HEK293 (cell line): ENCODE data around the gene SLC35C1.

ENCODE experiments used
- CTCF ChIA-PET: fragments of 350-600 bp; formaldehyde crosslinking; extraction: SDS; loops from one replicate; lab custom pipeline; 2021; ENCODE audit warnings: antibody characterized with exemption; lab: Yijun Ruan, JAX
- POLR2A ChIA-PET: fragments of 300-600 bp; formaldehyde crosslinking; extraction: SDS; loops from one replicate; lab custom pipeline; 2020; ENCODE audit warnings: antibody characterized with exemption, inconsistent platforms; lab: Yijun Ruan, JAX
- H3K27ac ChIP-seq: fragments of 200-500 bp; sonication (Bioruptor generic); 2 replicates; pipeline ENCODE4 v1.5.1; 2014; ENCODE audit warnings: low read depth, low read length, control low read depth, inconsistent platforms; ENCODE audit errors: extremely low read depth
- H3K36me3 ChIP-seq, 2 experiments: fragments of 200-500 bp in 1 of 2; sonication (Bioruptor generic) in 1 of 2; 1 replicate in 1 of 2; 2 replicates in 1 of 2; pipeline ENCODE4 v1.5.1; 2014 to 2017; ENCODE audit warnings: inconsistent platforms in 2 of 2, low read length in 2 of 2; ENCODE audit not compliant: control insufficient read depth in 2 of 2, insufficient read depth in 1 of 2
- H3K4me1 ChIP-seq: fragments of 200-500 bp; sonication (Bioruptor generic); 2 replicates; pipeline ENCODE4 v1.5.1; 2014; ENCODE audit warnings: mild to moderate bottlenecking, low read length, inconsistent platforms; ENCODE audit not compliant: control insufficient read depth, insufficient read depth
- H3K4me3 ChIP-seq: 2 replicates; pipeline ENCODE4 v1.5.1; 2011; ENCODE audit warnings: low read depth, mild to moderate bottlenecking, control low read depth, low read length, moderate library complexity
- H3K9me3 ChIP-seq: fragments of 200-500 bp; sonication (Bioruptor generic); 2 replicates; pipeline ENCODE4 v1.5.1; 2014; ENCODE audit warnings: low read depth, low read length, inconsistent platforms; ENCODE audit not compliant: control insufficient read depth, insufficient read depth
- BCL11B ChIP-seq: fragments of 450-650 bp; formaldehyde crosslinking; IDR thresholded peaks from 2 replicates; pipeline ENCODE4 v1.5.1; 2016; ENCODE audit warnings: low read depth, missing biosample characterization, missing genetic modification characterization
- BCL6B ChIP-seq: fragments of 450-650 bp; formaldehyde crosslinking; IDR thresholded peaks from 2 replicates; pipeline ENCODE4 v1.5.1; 2017; ENCODE audit warnings: missing biosample characterization, missing genetic modification characterization
- HIC1 ChIP-seq: fragments of 450-650 bp; formaldehyde crosslinking; IDR thresholded peaks from 2 replicates; pipeline ENCODE4 v1.5.1; 2016; ENCODE audit warnings: missing biosample characterization, missing genetic modification characterization
- KLF7 ChIP-seq: fragments of 450-650 bp; formaldehyde crosslinking; IDR thresholded peaks from 2 replicates; pipeline ENCODE4 v1.5.1; 2016; ENCODE audit warnings: missing biosample characterization, missing genetic modification characterization, borderline replicate concordance
- PATZ1 ChIP-seq: fragments of 450-650 bp; formaldehyde crosslinking; IDR thresholded peaks from 2 replicates; pipeline ENCODE4 v1.5.1; 2016; ENCODE audit warnings: missing biosample characterization, missing genetic modification characterization
- SCRT2 ChIP-seq: fragments of 450-650 bp; formaldehyde crosslinking; IDR thresholded peaks from 2 replicates; pipeline ENCODE4 v1.5.1; 2016; ENCODE audit warnings: missing biosample characterization, missing genetic modification characterization
- ZNF146 ChIP-seq: fragments of 450-650 bp; formaldehyde crosslinking; IDR thresholded peaks from 2 replicates; pipeline ENCODE4 v1.5.1; 2016; ENCODE audit warnings: missing biosample characterization, missing genetic modification characterization
- ZNF24 ChIP-seq: fragments of 450-650 bp; formaldehyde crosslinking; IDR thresholded peaks from 2 replicates; pipeline ENCODE4 v1.5.1; 2016; ENCODE audit warnings: missing biosample characterization, missing genetic modification characterization
- ZNF324 ChIP-seq: fragments of 450-650 bp; formaldehyde crosslinking; IDR thresholded peaks from 2 replicates; pipeline ENCODE4 v1.5.1; 2016; ENCODE audit warnings: missing biosample characterization, missing genetic modification characterization
- ZNF416 ChIP-seq: fragments of 450-650 bp; formaldehyde crosslinking; IDR thresholded peaks from 2 replicates; pipeline ENCODE4 v1.5.1; 2016; ENCODE audit warnings: missing biosample characterization, missing genetic modification characterization
- ZNF433 ChIP-seq: fragments of 450-650 bp; formaldehyde crosslinking; IDR thresholded peaks from 2 replicates; pipeline ENCODE4 v1.5.1; 2016; ENCODE audit warnings: missing biosample characterization, missing genetic modification characterization, low read depth
- ZNF449 ChIP-seq: fragments of 450-650 bp; formaldehyde crosslinking; IDR thresholded peaks from 2 replicates; pipeline ENCODE4 v1.5.1; 2017; ENCODE audit warnings: missing biosample characterization, mild to moderate bottlenecking, missing genetic modification characterization, moderate library complexity
- ZNF548 ChIP-seq: fragments of 450-650 bp; formaldehyde crosslinking; IDR thresholded peaks from 2 replicates; pipeline ENCODE4 v1.5.1; 2016; ENCODE audit warnings: missing biosample characterization, missing genetic modification characterization
- ZNF585B ChIP-seq: fragments of 450-650 bp; formaldehyde crosslinking; IDR thresholded peaks from 2 replicates; pipeline ENCODE4 v1.5.1; 2016; ENCODE audit warnings: missing biosample characterization, missing genetic modification characterization
- ZNF610 ChIP-seq: fragments of 450-650 bp; formaldehyde crosslinking; IDR thresholded peaks from 2 replicates; pipeline ENCODE4 v1.5.1; 2016; ENCODE audit warnings: missing biosample characterization, missing genetic modification characterization, borderline replicate concordance
- ZNF623 ChIP-seq: fragments of 450-650 bp; formaldehyde crosslinking; IDR thresholded peaks from 2 replicates; pipeline ENCODE4 v1.5.1; 2016; ENCODE audit warnings: missing biosample characterization, missing genetic modification characterization
- ZNF704 ChIP-seq: fragments of 450-650 bp; formaldehyde crosslinking; IDR thresholded peaks from 2 replicates; pipeline ENCODE4 v1.5.1; 2016; ENCODE audit warnings: missing biosample characterization, missing genetic modification characterization
- ZNF792 ChIP-seq: fragments of 450-650 bp; formaldehyde crosslinking; IDR thresholded peaks from 2 replicates; pipeline ENCODE4 v1.5.1; 2016; ENCODE audit warnings: missing biosample characterization, missing genetic modification characterization
- ZSCAN16 ChIP-seq: fragments of 450-650 bp; formaldehyde crosslinking; IDR thresholded peaks from 2 replicates; pipeline ENCODE4 v1.5.1; 2016; ENCODE audit warnings: missing biosample characterization, missing genetic modification characterization
- ZSCAN18 ChIP-seq: fragments of 450-650 bp; formaldehyde crosslinking; IDR thresholded peaks from 2 replicates; pipeline ENCODE4 v1.5.1; 2016; ENCODE audit warnings: missing biosample characterization, missing genetic modification characterization

SLC35C1 gene

GRCh38 chr11:45802531-45803317 lies 2.2 kb upstream of the SLC35C1 start:
- Histone ChIP-seq H3K27ac (no peak overlapping the region), H3K4me3 (no peak overlapping the region), H3K9me3 (no peaks in the 10 kb centered on the region), H3K36me3 (peaks cover 0 to 5% of the 10 kb centered on the region in 2 experiments; a peak in 1 of 3 replicates), H3K4me1 (peaks cover 5% of the 10 kb centered on the region)
- TF ChIP-seq KLF7 (tag by site-specific recombination) (no peak), BCL11B (tag by site-specific recombination) (no peak)
- ChIA-PET POLR2A (no interaction called here), CTCF (interaction anchor here (0.6 kb wide), 1 partner anchor 20 kb away, joined by 4 read pairs; no protein-coding TSS in a partner anchor)

GRCh38 chr11:45803971-45804760 lies 783 bp upstream of the SLC35C1 start:
- Histone ChIP-seq H3K4me3 (peak overlapping the region; percentile 82), H3K27ac (peak overlapping the region; percentile 59; the same call in 1 of the 2 replicates), H3K9me3 (no peaks in the 10 kb centered on the region), H3K4me1 (peaks cover 5% of the 10 kb centered on the region), H3K36me3 (peaks cover 0 to 10% of the 10 kb centered on the region in 2 experiments; a peak in 1 of 3 replicates)
- CTCF ChIA-PET, result interaction anchor here (0.7 to 1.1 kb wide), 3 partner anchors 12 to 225 kb away, joined by 3 to 4 read pairs (median 4); no protein-coding TSS in a partner anchor
- POLR2A ChIA-PET, result interaction anchor here (1.8 to 2.2 kb wide), 2 partner anchors 12 to 43 kb away, joined by 6 to 8 read pairs; partner anchors contain the start of gene CRY2
- TF ChIP-seq PATZ1 (tag by site-specific recombination), result no peak; the same call in 1 of the 2 replicates
- TF ChIP-seq ZNF610 (tag by site-specific recombination), result no peak
- no peak for TF ChIP-seq ZNF548 (tag by site-specific recombination)
- TF ChIP-seq ZNF433 (tag by site-specific recombination), result no peak
- no peak for TF ChIP-seq ZNF146 (tag by site-specific recombination)
- 0 out of 2 replicates have a peak, but pooled peaks have one; percentile 36 for TF ChIP-seq HIC1 (tag by site-specific recombination)
- TF ChIP-seq BCL6B, result no peak
- no peak for TF ChIP-seq ZNF324 (tag by site-specific recombination)
- TF ChIP-seq ZNF24 (tag by site-specific recombination), result no peak
- no peak for TF ChIP-seq ZSCAN18
- no peak for TF ChIP-seq ZNF792
- no peak for TF ChIP-seq ZNF416
- no peak for TF ChIP-seq ZNF585B (tag by site-specific recombination)
- no peak for TF ChIP-seq ZNF449 (tag by site-specific recombination)
- TF ChIP-seq ZNF704 (tag by site-specific recombination), result no peak
- no peak for TF ChIP-seq ZNF623
- TF ChIP-seq ZSCAN16 (tag by site-specific recombination), result no peak
- no peak for TF ChIP-seq SCRT2 (tag by site-specific recombination)
